ENCODE results near the gene PDLIM4.

Gene PDLIM4

GRCh38 chr5:132221781-132222648 is 35.5 kb upstream of the PDLIM4 start:
- DNase-seq (ENCODE audit: low read depth), result peak; percentile 86

GRCh38 chr5:132222649-132223038 is 34.9 kb upstream of the PDLIM4 start:
- no peak for DNase-seq (ENCODE audit: low read depth)
- no peak overlapping the region for H3K4me3 ChIP-seq (ENCODE audit: control insufficient read depth, low read depth, low read length)
- TF ChIP-seq, protein P1, sequence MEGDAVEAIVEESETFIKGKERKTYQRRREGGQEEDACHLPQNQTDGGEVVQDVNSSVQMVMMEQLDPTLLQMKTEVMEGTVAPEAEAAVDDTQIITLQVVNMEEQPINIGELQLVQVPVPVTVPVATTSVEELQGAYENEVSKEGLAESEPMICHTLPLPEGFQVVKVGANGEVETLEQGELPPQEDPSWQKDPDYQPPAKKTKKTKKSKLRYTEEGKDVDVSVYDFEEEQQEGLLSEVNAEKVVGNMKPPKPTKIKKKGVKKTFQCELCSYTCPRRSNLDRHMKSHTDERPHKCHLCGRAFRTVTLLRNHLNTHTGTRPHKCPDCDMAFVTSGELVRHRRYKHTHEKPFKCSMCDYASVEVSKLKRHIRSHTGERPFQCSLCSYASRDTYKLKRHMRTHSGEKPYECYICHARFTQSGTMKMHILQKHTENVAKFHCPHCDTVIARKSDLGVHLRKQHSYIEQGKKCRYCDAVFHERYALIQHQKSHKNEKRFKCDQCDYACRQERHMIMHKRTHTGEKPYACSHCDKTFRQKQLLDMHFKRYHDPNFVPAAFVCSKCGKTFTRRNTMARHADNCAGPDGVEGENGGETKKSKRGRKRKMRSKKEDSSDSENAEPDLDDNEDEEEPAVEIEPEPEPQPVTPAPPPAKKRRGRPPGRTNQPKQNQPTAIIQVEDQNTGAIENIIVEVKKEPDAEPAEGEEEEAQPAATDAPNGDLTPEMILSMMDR (conservative IDR thresholded peaks at IDR 0.05; ENCODE audit: control insufficient read depth, insufficient read depth, low read depth, low read length), result no peak

More at GRCh38 chr5:132221781-132222648, 35.5 kb upstream of the PDLIM4 start:
- TF ChIP-seq, protein P1 (conservative IDR thresholded peaks at IDR 0.05; ENCODE audit: control insufficient read depth, insufficient read depth, low read depth, low read length), result peak; percentile 26
- no peak overlapping the region for H3K4me3 ChIP-seq (ENCODE audit: control insufficient read depth, low read depth, low read length)

DNA sequence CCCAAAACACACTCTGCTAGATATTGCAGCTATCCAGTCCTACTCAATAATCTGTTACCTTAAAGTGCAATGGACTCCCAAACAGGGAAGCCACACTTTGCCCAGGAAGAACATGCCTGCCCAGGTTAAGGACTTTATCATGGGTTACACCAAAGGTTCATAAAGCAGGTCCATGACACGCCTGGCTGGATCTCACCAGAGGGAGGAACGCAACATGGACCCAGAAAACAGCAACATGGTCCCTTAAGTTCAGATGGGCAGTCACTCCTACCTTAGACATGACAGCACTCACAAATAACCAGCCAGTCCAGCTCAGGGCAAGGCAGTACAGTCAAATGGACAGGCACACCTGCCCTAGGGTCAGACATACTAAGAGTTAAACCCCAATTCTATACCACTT is 33.6 kb upstream of the PDLIM4 start:
- H3K4me3 ChIP-seq (ENCODE audit: control insufficient read depth, low read depth, low read length), result no peak overlapping the region
- TF ChIP-seq, protein P1 (conservative IDR thresholded peaks at IDR 0.05; ENCODE audit: control insufficient read depth, insufficient read depth, low read depth, low read length), result no peak
- no peak for DNase-seq (ENCODE audit: low read depth)

GRCh38 chr5:132224716-132225115 is 32.8 kb upstream of the PDLIM4 start:
- peak overlapping the region; percentile 10 for H3K4me3 ChIP-seq (ENCODE audit: control insufficient read depth, low read depth, low read length)
- TF ChIP-seq, protein P1 (conservative IDR thresholded peaks at IDR 0.05; ENCODE audit: control insufficient read depth, insufficient read depth, low read depth, low read length), result no peak
- peak; percentile 31 for DNase-seq (ENCODE audit: low read depth)

DNA sequence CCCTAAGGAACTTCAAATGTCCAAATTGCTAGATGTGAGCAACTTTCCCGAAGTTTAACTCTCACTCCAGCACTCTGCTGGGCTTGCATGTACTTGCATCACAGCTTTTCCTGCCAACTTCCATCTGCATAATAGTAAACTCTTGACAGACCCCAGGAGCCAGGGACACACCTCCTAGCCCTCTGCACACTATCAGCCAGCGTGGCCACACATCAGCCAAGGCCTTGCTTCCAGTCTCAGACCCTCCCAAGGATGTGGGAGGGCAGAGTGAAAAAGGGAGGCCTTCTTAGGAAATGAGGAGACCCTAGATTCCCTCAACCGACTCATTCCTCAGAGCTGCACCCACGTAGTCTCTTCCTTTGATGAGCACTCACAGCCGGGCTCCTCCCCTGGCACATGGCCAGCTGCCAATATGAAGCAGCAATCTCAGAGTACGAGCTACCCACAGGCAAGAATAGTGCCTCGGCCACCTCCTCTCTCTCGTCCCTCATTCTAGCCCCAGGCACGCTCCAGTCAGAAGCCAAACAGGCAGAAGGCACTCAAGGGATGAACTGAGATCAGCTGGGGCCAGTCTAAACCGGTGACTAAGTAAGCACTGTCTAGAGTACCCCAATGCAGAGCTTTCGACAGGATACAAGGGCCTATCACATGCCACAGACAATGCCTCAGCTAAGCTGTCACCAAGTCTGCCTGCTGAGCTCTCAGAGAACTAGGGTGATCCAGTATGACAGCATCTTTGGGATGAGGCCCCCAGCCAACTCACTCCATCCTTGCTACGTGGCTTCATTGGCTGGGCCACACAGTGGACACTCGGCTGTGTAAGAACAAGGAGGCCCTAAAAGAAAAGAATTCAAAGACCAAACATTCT is 32.1 kb upstream of the PDLIM4 start:
- TF ChIP-seq, protein P1 (conservative IDR thresholded peaks at IDR 0.05; ENCODE audit: control insufficient read depth, insufficient read depth, low read depth, low read length), result no peak
- peak overlapping the region; percentile 10 for H3K4me3 ChIP-seq (ENCODE audit: control insufficient read depth, low read depth, low read length)
- peak; percentile 88 for DNase-seq (ENCODE audit: low read depth)

DNA sequence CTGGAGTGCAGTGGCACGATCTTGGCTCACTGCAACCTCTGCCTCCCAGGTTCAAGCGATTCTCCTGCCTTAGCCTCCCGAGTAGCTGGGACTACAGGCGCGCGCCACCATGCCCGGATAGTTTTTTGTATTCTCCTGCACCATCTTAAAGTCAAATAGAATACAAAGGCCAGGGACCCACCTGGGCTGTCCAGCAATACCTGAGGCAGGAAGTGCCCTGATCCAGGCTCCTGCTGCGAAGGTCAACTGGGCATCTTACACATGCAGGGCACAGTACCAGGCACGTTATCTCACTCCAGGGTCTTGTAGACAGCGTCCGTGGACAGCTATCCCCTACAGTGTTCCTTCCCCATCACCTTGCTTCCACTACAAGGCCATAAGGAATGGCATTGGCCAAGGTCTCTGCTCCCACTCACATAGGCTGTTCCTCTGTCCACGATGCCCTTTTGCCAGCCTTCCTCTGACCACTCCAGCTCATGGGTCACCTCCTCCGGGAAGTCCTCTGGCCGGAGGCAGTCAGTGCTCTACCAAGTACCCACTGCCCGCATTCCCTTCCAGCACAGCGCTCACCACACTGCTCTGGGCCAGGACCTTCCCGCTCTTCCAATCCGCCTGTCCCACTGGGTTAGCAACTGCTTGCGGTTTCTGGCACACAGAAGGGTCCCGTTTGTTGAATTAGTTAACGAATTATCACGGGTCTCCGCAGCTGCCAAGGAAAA is 30.8 kb upstream of the PDLIM4 start:
- TF ChIP-seq, protein P1 (conservative IDR thresholded peaks at IDR 0.05; ENCODE audit: control insufficient read depth, insufficient read depth, low read depth, low read length), result no peak
- H3K4me3 ChIP-seq (ENCODE audit: control insufficient read depth, low read depth, low read length), result peak overlapping the region; percentile 67
- DNase-seq (ENCODE audit: low read depth), result peak; percentile 57
